T-helper 1 cell treated with Interleukin-12 subunit alpha and Interleukin-12 subunit beta and Interleukin-4 antibody, amounts not matched to agents 30 ng/mL and 1 ng/mL, for 36 hours (primary cell): Measurements from ENCODE around the gene UBAC1. TPM values are rescaled to one million over a fixed set of nuclear protein-coding genes. Genes with fewer than 3 reads are reported as not detected.
"Not testable (repeated sequence)": the region's sequence is repeated elsewhere in the genome, so short reads cannot be mapped to it uniquely, and the experiment has no call there.

Experiments used
- intact Hi-C: fragments of 100-400 bp; cut with micrococcal nuclease; formaldehyde crosslinking; loops from one replicate; pipeline ENCODE4 v1.15.1; 2024
- total RNA-seq: library from RNA; stranded (reverse); gene quantifications from 2 replicates; pipeline ENCODE4 v1.2.3, GENCODE V29; 2022

UBAC1 gene
- total RNA-seq, 1 donor from 2014 or later: 33.4 TPM

DNA sequence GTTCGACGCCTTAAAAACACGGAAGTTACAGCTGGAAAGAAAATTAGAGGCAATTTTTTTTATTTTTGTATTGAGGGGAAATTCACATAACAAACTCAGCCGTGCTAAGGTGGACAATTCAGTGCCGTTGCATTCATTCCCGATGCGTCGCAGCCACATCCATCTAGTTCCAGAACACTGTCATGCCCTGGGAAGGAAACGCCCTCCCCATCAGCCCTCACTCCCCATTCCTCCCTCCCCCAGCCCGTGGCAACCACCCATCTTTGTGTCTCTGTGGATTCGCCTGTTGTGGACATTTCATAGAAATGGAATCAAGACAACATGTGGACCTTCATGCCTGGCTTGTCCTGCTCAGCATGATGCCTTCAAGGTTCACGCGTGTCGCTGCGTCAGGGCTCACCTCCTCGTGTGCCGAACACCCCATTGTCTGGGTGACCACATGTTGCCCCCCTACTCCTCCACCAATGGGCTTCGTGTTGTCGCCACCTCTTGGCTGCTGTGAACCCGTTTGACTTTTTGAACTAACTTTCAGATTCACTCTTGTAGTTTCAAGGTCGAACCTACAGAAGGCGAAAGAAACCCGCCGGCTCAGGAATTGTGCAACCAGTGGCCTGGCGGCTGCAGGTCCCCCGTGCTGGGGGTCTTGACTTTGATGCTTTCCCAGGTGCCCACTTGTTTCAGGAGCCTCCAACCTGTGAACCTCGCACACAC is 36.4 kb downstream of the UBAC1 start:
- intact Hi-C loops: loop anchor here (5.0 kb wide), 1 partner anchor 62 kb away; no protein-coding TSS in a partner anchor

- intact Hi-C loops: no loop called here
Observed at GRCh38 chr9:135923508-135923907, 37.7 kb downstream of the UBAC1 start.

- intact Hi-C loops: no loop called here
Observed at GRCh38 chr9:135921749-135922310, 39.3 kb downstream of the UBAC1 start.

DNA sequence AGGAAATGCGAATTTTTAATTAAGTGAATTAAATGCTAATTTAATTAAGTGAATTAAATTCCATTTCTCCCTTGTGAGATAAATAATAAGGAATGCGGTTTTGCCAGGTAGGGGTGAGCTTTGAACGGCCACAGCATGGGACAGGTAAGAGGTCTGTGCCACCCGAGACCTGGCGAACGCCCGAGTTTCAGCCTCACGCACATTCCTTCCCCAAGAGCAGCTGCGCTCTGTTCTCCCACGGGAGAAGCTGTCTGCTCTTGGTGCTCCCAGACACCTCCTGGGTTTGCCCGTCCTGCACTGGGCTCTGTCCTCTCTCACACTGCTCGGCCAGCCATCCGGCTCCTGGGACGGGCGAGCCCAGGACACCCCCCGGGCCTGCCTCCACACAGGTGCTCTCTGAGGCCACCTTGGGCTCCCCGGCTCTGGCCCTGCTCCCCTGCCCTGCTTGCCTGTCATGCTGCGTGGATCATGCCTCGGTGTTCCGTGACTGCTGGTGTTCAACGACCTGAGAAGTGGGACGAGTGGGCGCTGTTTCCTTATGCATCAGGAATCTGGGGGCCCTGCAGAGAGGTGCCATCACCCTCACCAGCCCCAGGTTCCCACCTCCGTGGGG is 40.1 kb downstream of the UBAC1 start:
- intact Hi-C loops: no loop called here

GRCh38 chr9:135920256-135920930 is 40.8 kb downstream of the UBAC1 start:
- intact Hi-C loops: no loop called here

DNA sequence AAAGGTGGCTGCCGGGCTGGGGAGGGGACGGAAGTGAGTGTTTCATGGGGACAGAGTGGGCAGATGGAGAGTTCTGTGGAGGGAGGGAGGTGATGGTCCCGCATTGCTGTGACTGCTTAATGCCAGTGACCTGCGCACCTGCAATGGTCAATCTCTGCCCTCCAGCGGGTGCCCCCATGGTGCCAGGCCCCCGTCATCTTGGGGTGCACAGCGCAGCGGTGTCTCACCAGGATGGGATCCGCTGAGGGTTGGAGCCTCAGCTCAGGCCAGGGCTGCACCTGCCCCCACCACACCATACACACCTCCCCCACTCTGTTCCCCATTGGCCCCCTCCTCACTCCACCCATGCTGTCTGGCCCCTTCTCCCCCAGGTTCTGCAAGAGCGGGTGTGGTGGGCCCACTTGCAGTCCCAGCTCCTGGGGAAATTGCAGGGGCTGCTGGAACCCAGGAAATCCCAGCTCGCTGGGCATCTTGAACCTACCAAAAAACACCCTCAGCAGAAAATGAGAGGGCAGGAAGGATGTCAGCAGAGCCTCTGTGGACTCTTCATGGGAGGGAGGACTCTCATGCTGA is 41.8 kb downstream of the UBAC1 start:
- intact Hi-C loops: no loop called here

- intact Hi-C loops: not testable (repeated sequence)
Observed at GRCh38 chr9:135916227-135916626, 44.9 kb downstream of the UBAC1 start.

GRCh38 chr9:135914921-135915320 is 46.3 kb downstream of the UBAC1 start:
- intact Hi-C loops: no loop called here

GRCh38 chr9:135911233-135911632 is 49.9 kb downstream of the UBAC1 start:
- intact Hi-C loops: not testable (repeated sequence)

DNA sequence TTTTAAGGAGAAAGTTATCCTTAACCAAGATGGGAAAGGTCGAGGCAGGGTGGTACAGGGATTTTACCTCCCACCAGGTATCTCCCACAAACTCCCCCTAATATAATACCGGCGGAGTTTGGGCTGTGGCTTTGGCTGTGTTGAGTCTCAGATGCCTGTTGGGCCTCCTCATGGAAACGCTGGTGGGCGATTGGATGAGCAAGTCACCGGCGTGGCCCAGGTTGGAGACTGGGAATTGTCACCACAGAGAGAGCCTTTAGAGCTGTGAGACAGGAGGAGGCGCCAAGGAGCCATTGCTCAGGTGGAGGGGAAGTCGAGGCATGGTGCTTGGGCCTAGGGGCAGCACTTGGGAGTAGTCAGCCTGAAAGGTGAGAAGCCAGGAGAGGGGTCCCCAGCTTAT is 50.4 kb downstream of the UBAC1 start:
- intact Hi-C loops: no loop called here

DNA sequence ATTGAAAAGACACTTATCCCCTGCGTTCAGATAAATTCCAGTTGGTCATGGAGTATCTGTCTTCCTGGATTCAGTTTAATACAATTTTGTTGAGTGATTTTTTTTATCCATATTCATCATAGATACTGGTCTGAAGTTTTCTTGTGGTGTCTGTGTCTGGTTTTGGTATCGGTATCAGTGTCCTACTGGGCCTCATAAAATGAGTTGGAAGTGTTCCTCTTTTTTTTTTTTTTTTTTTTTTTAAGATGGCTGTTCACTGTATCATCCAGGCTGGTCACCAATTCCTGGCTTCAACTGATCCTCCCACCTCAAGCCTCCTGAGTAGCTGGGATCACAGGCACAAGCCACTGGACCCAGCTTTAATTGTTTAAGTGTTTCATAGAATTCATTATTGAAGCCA is 51.0 kb downstream of the UBAC1 start:
- intact Hi-C loops: no loop called here

GRCh38 chr9:135909371-135909770 is 51.8 kb downstream of the UBAC1 start:
- intact Hi-C loops: loop anchor here (5.0 to 10.0 kb wide), 7 partner anchors 338 to 1842 kb away; partner anchors contain the start of genes ARRDC1, BRD3, MRPL41 and NOTCH1

DNA sequence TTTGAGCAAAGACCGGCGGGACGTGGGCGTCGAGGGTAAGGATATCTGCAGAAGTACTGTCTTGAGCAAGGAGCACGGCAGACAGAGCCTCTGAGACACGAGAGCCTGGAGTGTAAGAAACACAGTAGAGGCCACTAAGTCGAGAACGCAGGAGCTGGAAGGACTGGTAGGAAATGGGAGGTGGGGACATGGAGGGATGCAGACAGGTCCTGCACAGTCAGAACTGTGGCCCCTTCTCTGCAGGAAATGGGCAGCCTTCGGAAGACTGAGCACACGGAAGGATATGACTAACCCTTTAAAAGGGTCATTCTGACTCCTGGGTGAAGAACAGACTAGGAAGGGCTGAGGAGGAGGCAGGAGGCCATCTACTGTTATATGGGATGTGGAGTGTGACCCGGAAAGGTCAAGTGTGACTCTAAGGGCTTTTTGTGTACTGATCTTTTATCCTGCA is 52.4 kb downstream of the UBAC1 start:
- intact Hi-C loops: loop anchor here (5.0 to 10.0 kb wide), 7 partner anchors 339 to 1841 kb away; partner anchors contain the start of genes ARRDC1, BRD3, MRPL41 and NOTCH1

GRCh38 chr9:135908093-135908753 is 53.0 kb downstream of the UBAC1 start:
- intact Hi-C loops: loop anchor here (5.0 to 10.0 kb wide), 7 partner anchors 339 to 1841 kb away; partner anchors contain the start of genes ARRDC1, BRD3, MRPL41 and NOTCH1

- intact Hi-C loops: loop anchor here (1.0 to 10.0 kb wide), 13 partner anchors 20 to 1840 kb away; partner anchors contain the start of genes ARRDC1, BRD3, MRPL41 and NOTCH1
Observed at GRCh38 chr9:135907431-135908092, 53.6 kb downstream of the UBAC1 start, which contains the start of gene CAMSAP1. CAMSAP1 (minus strand) TSS chr9:135907546; CDS start chr9:135907159, 387 bp downstream.

GRCh38 chr9:135907006-135907430 is 54.2 kb downstream of the UBAC1 start:
- intact Hi-C loops: loop anchor here (1.0 to 10.0 kb wide), 13 partner anchors 20 to 1840 kb away; partner anchors contain the start of genes ARRDC1, BRD3, MRPL41 and NOTCH1

GRCh38 chr9:135906291-135907005 is 54.7 kb downstream of the UBAC1 start:
- intact Hi-C loops: loop anchor here (1.0 to 10.0 kb wide), 14 partner anchors 19 to 1839 kb away; partner anchors contain the start of genes ARRDC1, BRD3, MRPL41 and NOTCH1

DNA sequence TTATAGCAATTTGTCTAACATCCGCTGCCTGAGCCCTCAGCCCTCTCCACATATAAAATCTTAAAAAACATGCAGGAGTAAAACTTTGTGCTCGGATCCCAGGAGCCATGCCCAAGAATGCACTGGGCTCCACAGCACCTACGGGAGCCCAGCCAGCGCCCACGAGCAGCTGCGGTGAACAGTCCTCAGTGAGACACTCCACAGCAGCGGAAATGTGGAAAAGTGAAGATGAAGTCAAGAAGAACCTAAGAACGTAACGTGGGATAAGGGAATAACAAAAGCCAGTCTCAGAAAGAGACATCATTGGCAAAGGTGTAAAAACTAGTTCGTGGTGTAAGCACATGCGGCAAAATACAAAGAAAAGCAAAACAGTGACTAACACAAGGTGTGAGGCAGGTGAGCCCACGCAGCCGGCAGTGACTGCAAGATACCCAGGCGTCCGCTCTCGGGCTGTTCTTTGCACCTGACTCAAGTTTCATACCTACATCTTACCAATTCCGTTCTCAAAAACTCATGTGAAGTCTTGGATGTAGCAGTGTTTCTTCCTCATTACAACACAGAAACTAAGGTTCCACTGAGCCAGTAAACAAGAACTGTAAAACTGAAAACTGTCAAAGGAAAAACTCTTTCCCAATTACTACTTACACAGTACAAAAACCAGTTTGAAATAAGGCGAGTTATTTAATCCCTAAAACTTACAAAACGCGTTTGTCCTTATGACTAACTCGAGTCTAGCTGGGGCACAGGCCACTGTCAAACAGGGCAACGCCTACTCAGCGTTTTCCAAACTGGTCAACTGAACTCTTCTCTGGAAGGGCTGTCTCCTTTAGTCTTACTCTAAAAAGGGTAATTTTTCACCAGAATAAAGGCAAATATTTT is 55.6 kb downstream of the UBAC1 start:
- intact Hi-C loops: loop anchor here (1.0 to 10.0 kb wide), 8 partner anchors 41 to 1838 kb away; partner anchors contain the start of genes ARRDC1, BRD3, MRPL41 and NOTCH1
